ENCODE data around the gene CPVL. TPM values are rescaled to one million over a fixed set of nuclear protein-coding genes. Genes with fewer than 3 reads are reported as not detected.

CPVL gene
- total and polyA plus RNA-seq, 2 of the 8 experiments (the other 6 are each of a cell fraction or from before 2014, with no cell fraction given): 40.0 to 55.0 TPM

GRCh38 chr7:29146057-29146706, at the start of gene CPVL (continued):
- TF ChIP-seq ZNF274 (IDR thresholded peaks at IDR 0.05; ENCODE audit: borderline replicate concordance, extremely low read depth, low read length) (no peak), EZH2 (IDR thresholded peaks at IDR 0.05; ENCODE audit: low read depth, low read length, severe bottlenecking) (peak; percentile 38), RBBP5 (IDR thresholded peaks at IDR 0.05; ENCODE audit: borderline replicate concordance, low read depth, low read length) (no peak), ASH2L (IDR thresholded peaks at IDR 0.05; ENCODE audit: low read length) (peak; percentile 65), POLR2A (IDR thresholded peaks at IDR 0.05; ENCODE audit: control extremely low read depth in 1 of 2, low read depth in 2 of 2, low read length in 2 of 2) (peak in 1 of 2 experiments; percentile 37; a peak in 1 of 3 replicates), POLR2AphosphoS5 (IDR thresholded peaks at IDR 0.05; ENCODE audit: low read depth, low read length) (no peak), EGR1 (IDR thresholded peaks at IDR 0.05; ENCODE audit: borderline replicate concordance, low read depth, low read length) (no peak), YY1 (IDR thresholded peaks at IDR 0.05; ENCODE audit: low read depth, low read length) (no peak), SUZ12 (IDR thresholded peaks at IDR 0.05; ENCODE audit: low read length) (peak; percentile 54; the same call in 1 of the 2 replicates), MAX (IDR thresholded peaks at IDR 0.05) (peak; percentile 79), CTBP2 (IDR thresholded peaks at IDR 0.05; ENCODE audit: borderline replicate concordance, insufficient read depth, insufficient read length, low read length) (no peak), HDAC2 (IDR thresholded peaks at IDR 0.05; ENCODE audit: borderline replicate concordance in 1 of 2, low read depth in 2 of 2, low read length in 2 of 2) (peak in 1 of 2 experiments; percentile 55; a peak in 1 of 4 replicates), JUN (IDR thresholded peaks at IDR 0.05; ENCODE audit: low read depth, low read length) (no peak), SRF (IDR thresholded peaks at IDR 0.05; ENCODE audit: low read depth, low read length) (no peak), JUND (IDR thresholded peaks at IDR 0.05; ENCODE audit: low read length) (no peak), SIN3A (conservative IDR thresholded peaks at IDR 0.05 in 1 of 2, IDR thresholded peaks at IDR 0.05 in 1 of 2; ENCODE audit: low read depth in 1 of 2, low read length in 2 of 2) (no peak), NANOG (IDR thresholded peaks at IDR 0.05; ENCODE audit: insufficient read depth, low read depth, low read length, poor library complexity, severe bottlenecking) (no peak), HDAC6 (IDR thresholded peaks at IDR 0.05; ENCODE audit: low read depth, low read length) (no peak), POU5F1 (IDR thresholded peaks at IDR 0.05; ENCODE audit: low read depth, low read length) (no peak), SP4 (IDR thresholded peaks at IDR 0.05; ENCODE audit: low read length) (peak; percentile 69; the same call in 1 of the 2 replicates), KDM5A (IDR thresholded peaks at IDR 0.05; ENCODE audit: low read length) (no peak), CREB1 (IDR thresholded peaks at IDR 0.05) (peak; percentile 22; the same call in 1 of the 2 replicates)
- TF ChIP-seq, protein P1, sequence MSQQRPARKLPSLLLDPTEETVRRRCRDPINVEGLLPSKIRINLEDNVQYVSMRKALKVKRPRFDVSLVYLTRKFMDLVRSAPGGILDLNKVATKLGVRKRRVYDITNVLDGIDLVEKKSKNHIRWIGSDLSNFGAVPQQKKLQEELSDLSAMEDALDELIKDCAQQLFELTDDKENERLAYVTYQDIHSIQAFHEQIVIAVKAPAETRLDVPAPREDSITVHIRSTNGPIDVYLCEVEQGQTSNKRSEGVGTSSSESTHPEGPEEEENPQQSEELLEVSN (IDR thresholded peaks at IDR 0.05): peak; percentile 73
- TF ChIP-seq, protein P2, sequence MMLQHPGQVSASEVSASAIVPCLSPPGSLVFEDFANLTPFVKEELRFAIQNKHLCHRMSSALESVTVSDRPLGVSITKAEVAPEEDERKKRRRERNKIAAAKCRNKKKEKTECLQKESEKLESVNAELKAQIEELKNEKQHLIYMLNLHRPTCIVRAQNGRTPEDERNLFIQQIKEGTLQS (IDR thresholded peaks at IDR 0.05; ENCODE audit: insufficient read depth, low read depth, low read length): no peak

All from H1 (cell line).